MM.1S (cell line): ENCODE data around the gene NFKB1.
"Not testable (repeated sequence)": the region's sequence is repeated elsewhere in the genome, so short reads cannot be mapped to it uniquely, and the experiment has no call there.

ENCODE experiments used
- EZH2 ChIP-seq: fragments of 300-600 bp; sonication (generic); optimal IDR thresholded peaks from 2 replicates; pipeline ENCODE3; 2017; ENCODE audit warnings: low read depth, mild to moderate bottlenecking, antibody characterized with exemption, low read length, mixed read lengths
- EZH2phosphoT487 ChIP-seq: fragments of 300-600 bp; sonication (generic); IDR thresholded peaks from 2 replicates; pipeline ENCODE4 v1.6.1; 2018; ENCODE audit warnings: antibody characterized with exemption, low read length
- TF ChIP-seq, protein P1 (sequence below): fragments of 300-600 bp; sonication (generic); IDR thresholded peaks from 2 replicates; pipeline ENCODE4 v1.5.1; 2016; ENCODE audit warnings: antibody characterized with exemption, low read length, mixed read lengths

DNA sequence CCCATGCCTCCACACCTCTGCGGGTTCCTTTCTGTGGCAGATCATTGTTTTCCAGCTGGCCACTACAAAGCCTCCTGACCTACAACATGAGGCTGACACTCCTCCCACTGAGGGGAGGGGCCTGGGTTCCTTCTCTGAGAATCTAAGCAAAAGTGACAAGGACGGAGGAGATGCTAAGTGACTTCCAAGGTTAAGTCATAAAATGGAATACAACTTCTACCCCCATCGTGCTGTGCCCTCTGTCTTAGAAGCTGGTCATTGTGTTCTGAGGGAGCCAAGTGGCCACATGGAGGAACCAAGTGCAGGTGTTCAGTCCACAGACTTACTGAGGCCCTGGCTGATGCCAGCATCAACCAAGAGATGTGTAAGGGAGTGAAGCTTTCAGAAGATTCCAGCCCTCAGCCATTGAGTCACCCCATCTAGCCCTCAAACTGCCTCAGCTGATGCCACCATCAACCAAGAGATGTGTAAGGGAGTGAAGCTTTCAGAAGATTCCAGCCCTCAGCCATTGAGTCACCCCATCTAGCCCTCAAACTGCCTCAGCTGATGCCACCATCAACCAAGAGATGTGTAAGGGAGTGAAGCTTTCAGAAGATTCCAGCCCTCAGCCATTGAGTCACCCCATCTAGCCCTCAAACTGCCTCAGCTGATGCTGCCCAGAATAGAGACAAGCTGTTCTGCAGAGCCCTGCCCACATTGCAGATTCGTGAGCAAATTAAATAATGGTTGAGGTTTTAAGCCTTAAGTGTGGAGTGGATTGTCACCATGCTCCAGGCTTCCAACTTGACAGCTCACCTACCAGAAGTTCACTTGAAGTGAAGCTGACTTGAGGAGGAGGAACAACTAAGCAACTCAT lies 118.8 kb downstream of the NFKB1 start:
- TF ChIP-seq, protein P1, sequence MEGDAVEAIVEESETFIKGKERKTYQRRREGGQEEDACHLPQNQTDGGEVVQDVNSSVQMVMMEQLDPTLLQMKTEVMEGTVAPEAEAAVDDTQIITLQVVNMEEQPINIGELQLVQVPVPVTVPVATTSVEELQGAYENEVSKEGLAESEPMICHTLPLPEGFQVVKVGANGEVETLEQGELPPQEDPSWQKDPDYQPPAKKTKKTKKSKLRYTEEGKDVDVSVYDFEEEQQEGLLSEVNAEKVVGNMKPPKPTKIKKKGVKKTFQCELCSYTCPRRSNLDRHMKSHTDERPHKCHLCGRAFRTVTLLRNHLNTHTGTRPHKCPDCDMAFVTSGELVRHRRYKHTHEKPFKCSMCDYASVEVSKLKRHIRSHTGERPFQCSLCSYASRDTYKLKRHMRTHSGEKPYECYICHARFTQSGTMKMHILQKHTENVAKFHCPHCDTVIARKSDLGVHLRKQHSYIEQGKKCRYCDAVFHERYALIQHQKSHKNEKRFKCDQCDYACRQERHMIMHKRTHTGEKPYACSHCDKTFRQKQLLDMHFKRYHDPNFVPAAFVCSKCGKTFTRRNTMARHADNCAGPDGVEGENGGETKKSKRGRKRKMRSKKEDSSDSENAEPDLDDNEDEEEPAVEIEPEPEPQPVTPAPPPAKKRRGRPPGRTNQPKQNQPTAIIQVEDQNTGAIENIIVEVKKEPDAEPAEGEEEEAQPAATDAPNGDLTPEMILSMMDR: not testable (repeated sequence)
- TF ChIP-seq EZH2, EZH2phosphoT487: not testable (repeated sequence)
